ENCODE results near the gene MRPS5. TPM values are rescaled to one million over a fixed set of nuclear protein-coding genes. Genes with fewer than 3 reads are reported as not detected.

Gene MRPS5
- total and polyA plus RNA-seq, 4 donors, result 45.8 to 75.7 (median 64.6) TPM

DNA sequence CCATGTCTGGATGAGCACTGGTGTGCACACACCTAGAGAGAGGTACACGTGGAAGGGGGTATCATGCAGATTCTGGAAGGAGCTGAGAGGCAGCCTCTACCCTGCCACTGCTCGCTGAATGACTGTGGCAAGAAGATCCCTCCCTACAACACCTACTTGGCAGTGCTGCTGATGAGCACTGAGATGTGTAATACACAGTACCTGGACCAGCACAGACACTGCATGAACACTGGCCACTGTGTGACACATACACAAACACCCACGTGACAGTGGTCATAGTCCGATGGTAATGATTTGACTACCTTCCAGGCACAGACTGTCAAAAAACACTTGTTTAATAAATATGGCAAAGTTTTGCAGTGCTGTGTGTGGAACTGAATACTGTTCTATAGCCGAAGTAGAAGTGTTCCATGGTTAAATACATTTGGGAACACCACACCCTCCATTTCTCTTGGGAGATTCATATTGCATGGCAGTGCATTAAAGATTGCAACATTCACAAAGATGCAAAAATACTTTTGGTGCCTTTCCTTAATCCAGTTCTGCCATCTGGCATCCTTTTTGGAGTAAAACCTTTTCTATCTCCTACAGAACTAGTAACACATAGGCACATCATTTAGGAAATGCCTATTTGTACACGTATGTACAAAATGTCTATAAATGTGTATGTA is 29.6 kb downstream of the MRPS5 start:
- H3K9ac ChIP-seq (ENCODE audit: insufficient read depth in 1 of 2, low read length in 2 of 2), result no peak overlapping the region
- DNase-seq (no peak), ATAC-seq (ENCODE audit: insufficient read depth, low FRiP score) (no peak)
- no peak for TF ChIP-seq CTCF (IDR thresholded peaks at IDR 0.05; ENCODE audit: control extremely low read depth, extremely low read depth)
- H3K4me3 ChIP-seq, result no peak overlapping the region
- no peak overlapping the region for H3K27ac ChIP-seq (ENCODE audit: low read depth in 1 of 2, low read length in 1 of 2)
- no peaks in the 10 kb centered on the region for H3K9me3 ChIP-seq (ENCODE audit: control insufficient read depth in 4 of 4, insufficient read depth in 3 of 4, low read length in 3 of 4)
- H3K36me3 ChIP-seq (ENCODE audit: control insufficient read depth in 4 of 4, insufficient read depth in 4 of 4, low read length in 4 of 4), result peaks cover 17 to 30% (median 29%) of the 10 kb centered on the region in 4 donors
- H3K4me1 ChIP-seq (ENCODE audit: control insufficient read depth in 5 of 5, insufficient read depth in 5 of 5, low read length in 5 of 5), result no peaks in the 10 kb centered on the region
- no peaks in the 10 kb centered on the region for H3K27me3 ChIP-seq (ENCODE audit: control insufficient read depth in 3 of 3, insufficient read depth in 3 of 3, low read length in 2 of 3)
- 96 to 97% methylated on average over 6 of the region's 6 CpGs for WGBS, 2 donors

DNA sequence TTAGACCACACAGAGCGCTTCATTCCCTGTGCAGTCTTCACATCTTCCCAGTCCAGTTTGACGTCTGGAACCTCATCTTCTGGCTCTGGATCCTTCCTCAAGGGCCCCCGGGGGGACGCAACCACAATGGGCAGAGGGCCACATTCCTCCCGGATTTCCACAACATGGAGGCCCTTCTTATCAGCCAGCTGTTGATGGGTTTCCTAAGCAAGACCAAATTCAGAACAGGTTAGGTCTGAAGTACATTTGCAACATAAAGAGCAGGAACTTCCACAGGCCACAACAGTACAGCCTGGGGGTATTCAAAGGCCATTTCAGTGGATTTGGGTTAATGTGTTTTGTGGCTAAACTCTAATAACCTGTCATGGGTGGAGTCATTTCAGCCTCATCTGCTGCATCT is 34.2 kb downstream of the MRPS5 start:
- H3K9me3 ChIP-seq (ENCODE audit: control insufficient read depth in 4 of 4, insufficient read depth in 3 of 4, low read length in 3 of 4), result no peaks in the 10 kb centered on the region
- no peak for TF ChIP-seq CTCF (IDR thresholded peaks at IDR 0.05; ENCODE audit: control extremely low read depth, extremely low read depth)
- no peak overlapping the region for H3K4me3 ChIP-seq
- no peaks in the 10 kb centered on the region for H3K27me3 ChIP-seq (ENCODE audit: control insufficient read depth in 3 of 3, insufficient read depth in 3 of 3, low read length in 2 of 3)
- peaks cover 31 to 47% (median 33%) of the 10 kb centered on the region in 4 donors for H3K36me3 ChIP-seq (ENCODE audit: control insufficient read depth in 4 of 4, insufficient read depth in 4 of 4, low read length in 4 of 4)
- H3K9ac ChIP-seq (ENCODE audit: insufficient read depth in 1 of 2, low read length in 2 of 2), result no peak overlapping the region
- no peak for ATAC-seq (ENCODE audit: insufficient read depth, low FRiP score)
- no peak overlapping the region for H3K27ac ChIP-seq (ENCODE audit: low read depth in 1 of 2, low read length in 1 of 2)
- DNase-seq, result no peak
- WGBS, 2 donors, result 94 to 96% methylated on average over 5 of the region's 5 CpGs
- no peaks in the 10 kb centered on the region for H3K4me1 ChIP-seq (ENCODE audit: control insufficient read depth in 5 of 5, insufficient read depth in 5 of 5, low read length in 5 of 5)

- no peak for ATAC-seq (ENCODE audit: insufficient read depth, low FRiP score)
- H3K27ac ChIP-seq (ENCODE audit: low read depth in 1 of 2, low read length in 1 of 2), result no peak overlapping the region
- no peaks in the 10 kb centered on the region for H3K9me3 ChIP-seq (ENCODE audit: control insufficient read depth in 4 of 4, insufficient read depth in 3 of 4, low read length in 3 of 4)
- DNase-seq, result no peak
- no peak for TF ChIP-seq CTCF (IDR thresholded peaks at IDR 0.05; ENCODE audit: control extremely low read depth, extremely low read depth)
- no peaks in the 10 kb centered on the region for H3K27me3 ChIP-seq (ENCODE audit: control insufficient read depth in 3 of 3, insufficient read depth in 3 of 3, low read length in 2 of 3)
- no peak overlapping the region for H3K9ac ChIP-seq (ENCODE audit: insufficient read depth in 1 of 2, low read length in 2 of 2)
- H3K36me3 ChIP-seq (ENCODE audit: control insufficient read depth in 4 of 4, insufficient read depth in 4 of 4, low read length in 4 of 4), result peaks cover 22 to 39% (median 29%) of the 10 kb centered on the region in 4 donors
- no peak overlapping the region for H3K4me3 ChIP-seq
- no peaks in the 10 kb centered on the region for H3K4me1 ChIP-seq (ENCODE audit: control insufficient read depth in 5 of 5, insufficient read depth in 5 of 5, low read length in 5 of 5)
- WGBS, 2 donors, result 96 to 100% methylated on average over 1 of the region's 1 CpG
Observed at GRCh38 chr2:95086017-95086416, 35.6 kb downstream of the MRPS5 start.

DNA sequence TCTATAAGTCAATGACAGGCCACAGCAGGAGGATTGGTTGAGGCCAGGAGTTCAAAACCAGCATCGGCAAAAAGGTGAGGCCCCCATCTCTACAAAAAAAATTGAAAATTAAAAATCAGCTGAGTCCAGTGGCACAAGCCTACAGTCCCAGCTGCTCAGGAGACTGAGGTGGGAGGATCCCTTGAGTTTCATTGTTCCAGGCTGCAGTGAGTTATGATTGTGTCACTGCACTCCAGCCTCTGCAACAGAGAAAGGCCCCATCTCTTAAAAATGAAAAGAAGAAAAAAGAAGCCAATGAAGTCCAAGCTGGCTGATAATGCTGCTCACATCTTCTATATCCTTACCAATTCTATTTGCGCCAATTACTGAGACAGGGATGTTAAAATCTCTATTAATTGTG is 39.1 kb downstream of the MRPS5 start:
- Histone ChIP-seq H3K9ac (ENCODE audit: insufficient read depth in 1 of 2, low read length in 2 of 2) (no peak overlapping the region), H3K4me1 (ENCODE audit: control insufficient read depth in 5 of 5, insufficient read depth in 5 of 5, low read length in 5 of 5) (peaks cover 0 to 2% (median 0%) of the 10 kb centered on the region in 5 donors), H3K36me3 (ENCODE audit: control insufficient read depth in 4 of 4, insufficient read depth in 4 of 4, low read length in 4 of 4) (peaks cover 9 to 21% (median 18%) of the 10 kb centered on the region in 4 donors), H3K9me3 (ENCODE audit: control insufficient read depth in 4 of 4, insufficient read depth in 3 of 4, low read length in 3 of 4) (no peaks in the 10 kb centered on the region), H3K27ac (ENCODE audit: low read depth in 1 of 2, low read length in 1 of 2) (no peak overlapping the region), H3K27me3 (ENCODE audit: control insufficient read depth in 3 of 3, insufficient read depth in 3 of 3, low read length in 2 of 3) (peaks cover 0 to 10% (median 9%) of the 10 kb centered on the region in 3 donors), H3K4me3 (no peak overlapping the region)
- WGBS, 2 donors, result 97 to 98% methylated on average over 2 of the region's 2 CpGs
- DNase-seq, result no peak
- TF ChIP-seq CTCF (IDR thresholded peaks at IDR 0.05; ENCODE audit: control extremely low read depth, extremely low read depth), result no peak
- no peak for ATAC-seq (ENCODE audit: insufficient read depth, low FRiP score)

Measured in lung (tissue), 12 donors.